ENCODE results near the gene C2CD5. TPM values are rescaled to one million over a fixed set of nuclear protein-coding genes. Genes with fewer than 3 reads are reported as not detected.
A peak's percentile ranks its signal among the peaks of the same experiment; 100 is the strongest.

Gene C2CD5
- total and polyA plus RNA-seq, 5 experiments from 2014 or later = 10.1 to 44.2 (median 16.7) TPM

GRCh38 chr12:22431693-22432251 is 112.6 kb downstream of the C2CD5 start:
- H3K4me1 Mint-ChIP-seq = peaks cover 0 to 5% (median under 1%) of the 10 kb centered on the region in 4 donors
- H3K9me3 Mint-ChIP-seq = no peaks in the 10 kb centered on the region
- peak overlapping the region in 2 of 10 donors; percentile 7 to 40 for H3K4me3 Mint-ChIP-seq
- POLR2A ChIA-PET = no interaction called here
- peaks cover 0 to 1% (median 0%) of the 10 kb centered on the region in 3 donors for H3K36me3 Mint-ChIP-seq
- peak overlapping the region in 1 of 10 donors; percentile 33 for H3K27ac Mint-ChIP-seq
- ATAC-seq (no peak), DNase-seq (no peak)
- H3K27me3 Mint-ChIP-seq = no peaks in the 10 kb centered on the region

GRCh38 chr12:22416801-22417200 is 127.5 kb downstream of the C2CD5 start:
- ATAC-seq (no peak), DNase-seq (no peak)
- no peaks in the 10 kb centered on the region for H3K9me3 Mint-ChIP-seq
- no peaks in the 10 kb centered on the region for H3K36me3 Mint-ChIP-seq
- no peaks in the 10 kb centered on the region for H3K4me1 Mint-ChIP-seq
- H3K27ac Mint-ChIP-seq = no peak overlapping the region
- H3K4me3 Mint-ChIP-seq = no peak overlapping the region
- no peaks in the 10 kb centered on the region for H3K27me3 Mint-ChIP-seq
- POLR2A ChIA-PET = no interaction called here

GRCh38 chr12:22415342-22416309 is 128.7 kb downstream of the C2CD5 start:
- ATAC-seq = no peak
- Mint-ChIP-seq H3K27ac (no peak overlapping the region), H3K27me3 (no peaks in the 10 kb centered on the region), H3K4me1 (peaks cover 0 to under 1% (median 0%) of the 10 kb centered on the region in 4 donors), H3K36me3 (no peaks in the 10 kb centered on the region), H3K9me3 (no peaks in the 10 kb centered on the region), H3K4me3 (no peak overlapping the region)
- POLR2A ChIA-PET = no interaction called here
- no peak for DNase-seq

GRCh38 chr12:22414742-22415141 is 129.6 kb downstream of the C2CD5 start:
- Mint-ChIP-seq H3K27ac (no peak overlapping the region), H3K36me3 (no peaks in the 10 kb centered on the region), H3K4me3 (no peak overlapping the region), H3K4me1 (peaks cover 0 to 3% (median 0%) of the 10 kb centered on the region in 4 donors), H3K27me3 (no peaks in the 10 kb centered on the region), H3K9me3 (no peaks in the 10 kb centered on the region)
- POLR2A ChIA-PET = no interaction called here
- no peak for DNase-seq
- no peak for ATAC-seq

- H3K4me1 Mint-ChIP-seq = peaks cover 0 to 8% (median 0%) of the 10 kb centered on the region in 4 donors
- no peak for ATAC-seq
- H3K36me3 Mint-ChIP-seq = no peaks in the 10 kb centered on the region
- no peak overlapping the region for H3K4me3 Mint-ChIP-seq
- H3K27ac Mint-ChIP-seq = no peak overlapping the region
- H3K9me3 Mint-ChIP-seq = peaks cover 0 to 2% (median 0%) of the 10 kb centered on the region in 9 donors
- no peaks in the 10 kb centered on the region for H3K27me3 Mint-ChIP-seq
- DNase-seq = no peak
- POLR2A ChIA-PET = no interaction called here
These were observed 130.8 kb downstream of the C2CD5 start for GRCh38 chr12:22413592-22413991.

GRCh38 chr12:22412581-22412980 is 131.8 kb downstream of the C2CD5 start:
- H3K4me1 Mint-ChIP-seq = peaks cover 0 to 12% (median under 1%) of the 10 kb centered on the region in 4 donors
- no peaks in the 10 kb centered on the region for H3K36me3 Mint-ChIP-seq
- POLR2A ChIA-PET = no interaction called here
- DNase-seq = no peak
- no peak for ATAC-seq
- H3K27me3 Mint-ChIP-seq = no peaks in the 10 kb centered on the region
- H3K4me3 Mint-ChIP-seq = no peak overlapping the region
- peaks cover 0 to 3% (median 0%) of the 10 kb centered on the region in 9 donors for H3K9me3 Mint-ChIP-seq
- no peak overlapping the region for H3K27ac Mint-ChIP-seq

- DNase-seq (no peak), ATAC-seq (no peak)
- Mint-ChIP-seq H3K4me1 (peaks cover 0 to 18% (median under 1%) of the 10 kb centered on the region in 4 donors), H3K27me3 (no peaks in the 10 kb centered on the region), H3K36me3 (no peaks in the 10 kb centered on the region), H3K4me3 (peak overlapping the region in 3 of 10 donors; percentile 57 to 90 (median 73)), H3K9me3 (peaks cover 0 to 3% (median 0%) of the 10 kb centered on the region in 9 donors), H3K27ac (peak overlapping the region in 4 of 10 donors; percentile 7 to 94 (median 48))
- POLR2A ChIA-PET = interaction anchor here (1.4 kb wide), 1 partner anchor 75 kb away, joined by 3 read pairs; no protein-coding TSS in a partner anchor
These were observed 133.9 kb downstream of the C2CD5 start for GRCh38 chr12:22410486-22410885.

- Mint-ChIP-seq H3K4me3 (peak overlapping the region in 6 of 10 donors; percentile 15 to 90 (median 62)), H3K27me3 (no peaks in the 10 kb centered on the region), H3K36me3 (no peaks in the 10 kb centered on the region), H3K4me1 (peaks cover 0 to 18% (median under 1%) of the 10 kb centered on the region in 4 donors), H3K27ac (peak overlapping the region in 8 of 10 donors; percentile 24 to 96 (median 70)), H3K9me3 (peaks cover 0 to 3% (median 0%) of the 10 kb centered on the region in 9 donors)
- ATAC-seq (peak; percentile 52 to 57), DNase-seq (peak in 4 of 10 donors; percentile 2 to 45 (median 9))
- POLR2A ChIA-PET = interaction anchor here (1.4 kb wide), 1 partner anchor 74 kb away, joined by 3 read pairs; no protein-coding TSS in a partner anchor
These were observed 134.8 kb downstream of the C2CD5 start for GRCh38 chr12:22409377-22410164.

- no peak for DNase-seq
- POLR2A ChIA-PET = no interaction called here
- ATAC-seq = no peak
- Mint-ChIP-seq H3K27ac (peak overlapping the region in 5 of 10 donors; percentile 29 to 96 (median 82)), H3K27me3 (no peaks in the 10 kb centered on the region), H3K4me3 (peak overlapping the region in 3 of 10 donors; percentile 9 to 90 (median 78)), H3K36me3 (no peaks in the 10 kb centered on the region), H3K9me3 (peaks cover 0 to 3% (median 0%) of the 10 kb centered on the region in 9 donors), H3K4me1 (peaks cover 0 to 18% (median under 1%) of the 10 kb centered on the region in 4 donors)
These were observed 135.5 kb downstream of the C2CD5 start for GRCh38 chr12:22408610-22409376.

- H3K36me3 Mint-ChIP-seq = no peaks in the 10 kb centered on the region
- H3K4me1 Mint-ChIP-seq = peaks cover 0 to 18% (median under 1%) of the 10 kb centered on the region in 4 donors
- no peak for ATAC-seq
- no peak overlapping the region for H3K4me3 Mint-ChIP-seq
- peaks cover 0 to 5% (median 0%) of the 10 kb centered on the region in 9 donors for H3K9me3 Mint-ChIP-seq
- DNase-seq = no peak
- H3K27me3 Mint-ChIP-seq = peaks cover 0 to 7% (median 0%) of the 10 kb centered on the region in 5 donors
- POLR2A ChIA-PET = no interaction called here
- peak overlapping the region in 1 of 10 donors; percentile 45 for H3K27ac Mint-ChIP-seq
These were observed 136.9 kb downstream of the C2CD5 start for GRCh38 chr12:22407397-22407796.

GRCh38 chr12:22406627-22407026 is 137.7 kb downstream of the C2CD5 start:
- no peaks in the 10 kb centered on the region for H3K36me3 Mint-ChIP-seq
- H3K4me1 Mint-ChIP-seq = peaks cover 0 to 18% (median under 1%) of the 10 kb centered on the region in 4 donors
- peaks cover 0 to 11% (median 0%) of the 10 kb centered on the region in 9 donors for H3K9me3 Mint-ChIP-seq
- ATAC-seq (no peak), DNase-seq (no peak)
- H3K27me3 Mint-ChIP-seq = peaks cover 0 to 7% (median under 1%) of the 10 kb centered on the region in 5 donors
- POLR2A ChIA-PET = no interaction called here
- H3K27ac Mint-ChIP-seq = no peak overlapping the region
- H3K4me3 Mint-ChIP-seq = no peak overlapping the region

Data from naive thymus-derived CD8-positive, alpha-beta T cell (primary cell).